GM21423 (cell line): Measurements from ENCODE around the gene PTPN3.
"Not testable (repeated sequence)": the region's sequence is repeated elsewhere in the genome, so short reads cannot be mapped to it uniquely, and the experiment has no call there.

Source experiments
- ATAC-seq: cut with Tn5 transposase; IDR thresholded peaks from one replicate; pipeline ENCODE4 v1.9.1; 2021; ENCODE audit warnings: mild to moderate bottlenecking, moderate library complexity; ENCODE audit not compliant: unreplicated experiment

PTPN3 gene

DNA sequence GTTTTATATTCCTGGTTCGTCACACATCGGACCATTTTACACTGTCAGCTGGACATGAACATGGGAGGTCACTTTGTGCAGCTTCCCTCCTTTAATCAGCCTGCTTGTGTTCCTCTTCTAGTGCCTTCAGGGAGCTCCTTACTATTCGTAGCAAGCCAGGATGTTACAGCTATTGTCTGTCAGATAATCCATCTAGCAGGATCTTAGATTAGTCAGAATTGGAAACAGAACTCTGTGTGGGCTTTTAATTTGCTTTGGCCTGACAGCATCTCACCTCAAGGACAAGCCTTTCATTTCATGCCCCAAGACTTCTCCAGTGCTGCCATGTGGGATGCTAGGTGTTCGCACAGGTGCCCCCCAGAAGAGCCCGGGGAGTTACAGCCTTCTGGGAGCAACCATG is 147.1 kb downstream of the PTPN3 start:
- no peak for ATAC-seq

DNA sequence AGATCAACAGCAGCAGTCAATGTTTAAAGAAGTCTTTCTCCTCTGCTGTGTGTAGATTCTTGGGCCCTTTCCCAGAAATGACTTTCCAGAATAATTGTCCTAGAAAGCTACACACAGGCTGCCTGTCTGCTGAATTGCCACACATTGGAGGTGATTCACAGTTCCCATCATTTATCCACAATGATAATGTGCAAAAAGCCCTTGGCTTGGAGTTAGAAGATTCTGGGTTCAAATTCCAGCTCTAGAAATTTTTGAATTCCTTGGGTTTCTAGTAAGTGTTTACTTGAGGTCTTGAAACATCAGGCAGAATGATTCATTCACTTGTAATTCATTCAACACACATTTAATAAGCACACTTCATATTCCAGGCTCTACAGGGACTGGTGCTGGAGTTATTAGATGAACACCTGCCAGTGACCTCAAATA is 148.7 kb downstream of the PTPN3 start:
- ATAC-seq: no peak

DNA sequence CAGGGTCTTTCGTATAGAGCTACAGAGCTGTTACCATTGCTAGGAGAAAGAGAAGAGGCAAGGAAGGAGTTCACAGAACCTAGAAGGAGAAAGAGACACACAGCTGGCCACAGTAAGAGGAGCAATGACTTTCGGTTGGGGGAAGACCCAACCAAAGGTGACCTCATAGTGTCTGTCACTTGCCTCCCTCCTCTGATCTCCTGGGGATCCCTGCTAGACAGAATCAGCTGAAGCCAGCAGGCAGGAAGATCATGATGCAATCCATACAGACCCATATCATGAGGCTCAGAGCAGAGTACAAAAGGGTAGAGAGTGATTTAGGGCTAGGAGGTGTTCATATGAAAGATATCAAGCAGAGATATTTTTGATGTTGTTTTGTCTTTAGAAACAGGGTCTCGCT is 151.2 kb downstream of the PTPN3 start:
- ATAC-seq: no peak

DNA sequence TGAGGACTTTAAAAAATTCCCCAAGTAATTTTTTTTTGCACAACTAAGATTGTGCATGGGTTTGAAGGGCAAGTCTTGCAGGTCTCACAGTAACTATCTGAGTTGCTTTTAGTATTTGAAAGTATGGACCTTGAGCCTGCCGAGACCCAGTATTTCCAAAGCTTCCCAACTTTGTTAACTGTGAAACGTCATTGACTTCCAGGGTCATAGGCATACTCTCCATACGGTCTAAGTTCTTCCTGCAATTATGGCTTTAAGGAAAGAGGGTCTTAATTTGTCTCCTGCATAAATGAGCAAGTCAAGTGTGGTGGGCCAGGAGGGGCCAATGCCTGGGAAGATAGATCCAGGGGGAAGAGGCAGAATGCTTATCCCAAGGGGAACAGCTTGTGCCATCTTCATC is 153.2 kb downstream of the PTPN3 start:
- no peak for ATAC-seq

DNA sequence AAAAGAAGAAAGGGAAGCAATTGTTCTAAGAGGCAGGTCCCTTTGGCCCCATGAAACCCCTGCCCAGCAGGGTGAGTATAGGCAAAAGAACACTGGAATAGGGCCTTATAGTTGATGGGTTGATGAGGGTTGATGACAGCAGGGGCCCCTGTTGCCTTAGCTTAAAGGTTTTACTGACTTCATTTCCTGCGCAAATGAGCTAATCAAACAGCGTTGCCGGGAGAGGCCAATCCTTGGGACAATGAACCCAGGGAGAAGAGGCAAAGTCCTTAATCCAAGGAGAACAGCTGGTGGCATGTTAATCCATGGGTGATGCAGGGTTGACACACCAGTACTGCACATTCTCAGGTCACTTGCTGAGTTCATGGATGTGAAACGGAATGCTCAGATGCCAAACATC is 155.2 kb downstream of the PTPN3 start:
- no peak for ATAC-seq

DNA sequence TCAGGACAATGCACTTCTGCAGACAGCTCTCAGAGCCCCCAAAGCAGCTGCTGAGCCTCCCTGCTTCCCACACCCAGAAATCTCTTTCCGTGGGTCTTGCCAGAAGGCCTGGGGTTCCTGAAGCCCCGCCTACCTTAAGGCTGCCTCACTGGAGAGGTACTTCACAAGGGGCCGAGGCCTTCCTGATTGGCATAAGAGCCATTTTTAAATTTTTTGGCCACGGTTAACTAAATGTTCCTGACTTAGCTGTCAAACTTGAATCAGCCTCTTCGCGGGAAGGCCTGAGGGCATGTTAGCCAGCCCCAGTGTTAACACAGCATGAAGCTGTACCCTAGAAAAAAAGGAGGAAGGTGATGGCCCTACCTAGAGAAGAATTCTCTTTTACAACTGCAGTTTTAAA is 156.5 kb downstream of the PTPN3 start:
- no peak for ATAC-seq

DNA sequence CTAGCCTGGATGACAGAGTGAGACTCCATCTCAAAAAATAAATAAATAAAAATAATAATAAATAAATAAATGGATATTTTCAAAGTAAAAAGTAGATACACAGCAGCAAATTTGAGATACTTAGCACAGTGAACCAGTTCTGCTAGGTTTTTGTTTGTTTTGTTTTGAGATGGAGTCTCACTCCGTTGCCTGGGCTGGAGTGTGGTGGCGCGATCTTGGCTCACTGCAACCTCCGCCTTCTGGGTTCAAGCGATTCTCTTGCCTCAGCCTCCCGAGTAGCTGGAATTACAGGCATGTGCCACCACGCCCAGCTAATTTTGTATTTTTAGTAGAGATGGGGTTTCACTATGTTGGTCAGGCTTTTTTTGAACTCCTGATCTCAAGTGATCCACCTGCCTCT is 157.1 kb downstream of the PTPN3 start:
- ATAC-seq: not testable (repeated sequence)

DNA sequence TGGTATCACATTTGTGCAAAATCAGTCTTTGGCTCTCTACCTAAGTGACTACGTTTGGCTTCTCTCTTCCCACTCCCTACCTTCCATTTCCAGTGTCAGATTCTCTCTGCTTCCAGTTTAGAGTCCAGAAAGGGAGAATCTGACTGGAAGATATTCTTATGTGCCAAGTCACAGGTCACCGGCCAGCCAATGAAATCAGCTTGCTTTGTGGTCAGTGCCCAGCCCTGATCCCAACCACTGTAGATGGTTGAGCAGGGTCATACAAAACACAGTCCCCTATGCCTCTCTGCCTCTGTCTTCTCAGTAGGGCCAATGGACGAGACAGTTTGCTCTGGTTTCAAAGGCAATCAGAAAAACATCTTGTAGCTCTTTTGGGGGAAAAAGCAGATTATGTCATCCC is 161.7 kb downstream of the PTPN3 start:
- ATAC-seq: no peak

DNA sequence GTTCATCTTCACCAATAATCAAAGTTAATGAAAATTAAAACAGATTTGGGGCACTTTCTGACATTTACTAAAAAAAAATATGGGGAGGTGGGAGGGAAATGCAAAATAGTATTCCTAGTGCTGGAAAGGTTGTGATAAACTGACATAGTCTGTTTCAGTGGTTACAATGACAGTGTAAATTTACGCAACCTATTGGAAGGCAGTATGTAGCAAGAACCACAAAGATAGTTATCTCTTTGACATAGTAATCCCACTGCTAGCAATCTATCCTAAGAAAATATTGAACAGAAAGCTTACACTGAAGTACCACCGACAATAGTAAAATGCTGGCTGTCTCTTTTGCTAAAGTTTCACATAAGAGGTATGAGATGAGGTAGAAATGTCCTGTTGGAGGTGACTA is 162.2 kb downstream of the PTPN3 start:
- no peak for ATAC-seq

DNA sequence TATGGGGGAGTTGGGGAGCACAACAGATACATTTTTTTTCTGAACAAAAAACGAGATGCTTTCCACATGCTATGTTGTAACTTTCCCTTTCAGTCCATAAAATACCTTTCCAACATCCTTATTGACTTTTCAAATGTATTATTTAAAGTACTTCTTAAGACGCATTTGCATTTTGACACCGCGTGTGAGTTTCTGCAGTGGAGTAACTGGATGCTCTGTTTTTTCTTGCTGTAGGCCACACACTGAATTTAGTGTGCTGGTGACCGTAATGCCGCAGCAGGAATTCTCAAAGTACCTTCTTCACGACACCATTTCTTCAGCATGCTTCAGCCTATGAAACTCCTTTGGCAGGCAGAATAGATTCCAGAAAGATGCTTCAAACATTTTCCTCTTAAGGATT is 163.0 kb downstream of the PTPN3 start:
- no peak for ATAC-seq

DNA sequence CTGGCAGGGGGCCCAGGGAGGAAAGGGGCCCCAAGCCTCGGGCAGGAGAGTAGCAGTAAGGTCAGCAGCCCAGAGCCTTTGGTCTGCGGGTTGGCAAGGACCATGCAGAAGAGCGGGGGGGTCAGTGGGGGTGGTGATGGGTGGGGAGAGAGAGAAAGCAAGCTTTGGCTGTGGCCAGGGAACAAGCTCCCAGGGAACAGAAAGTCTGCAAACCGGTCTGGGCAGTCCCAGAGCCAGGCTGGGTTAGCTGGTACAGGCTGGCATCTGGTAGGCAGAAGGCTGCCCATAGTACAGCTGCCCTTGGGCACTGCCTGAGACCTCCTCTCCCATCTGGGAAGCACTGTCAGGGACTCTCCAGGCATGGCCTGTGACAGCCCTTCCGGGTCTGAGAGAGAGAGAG is 166.8 kb downstream of the PTPN3 start:
- no peak for ATAC-seq

DNA sequence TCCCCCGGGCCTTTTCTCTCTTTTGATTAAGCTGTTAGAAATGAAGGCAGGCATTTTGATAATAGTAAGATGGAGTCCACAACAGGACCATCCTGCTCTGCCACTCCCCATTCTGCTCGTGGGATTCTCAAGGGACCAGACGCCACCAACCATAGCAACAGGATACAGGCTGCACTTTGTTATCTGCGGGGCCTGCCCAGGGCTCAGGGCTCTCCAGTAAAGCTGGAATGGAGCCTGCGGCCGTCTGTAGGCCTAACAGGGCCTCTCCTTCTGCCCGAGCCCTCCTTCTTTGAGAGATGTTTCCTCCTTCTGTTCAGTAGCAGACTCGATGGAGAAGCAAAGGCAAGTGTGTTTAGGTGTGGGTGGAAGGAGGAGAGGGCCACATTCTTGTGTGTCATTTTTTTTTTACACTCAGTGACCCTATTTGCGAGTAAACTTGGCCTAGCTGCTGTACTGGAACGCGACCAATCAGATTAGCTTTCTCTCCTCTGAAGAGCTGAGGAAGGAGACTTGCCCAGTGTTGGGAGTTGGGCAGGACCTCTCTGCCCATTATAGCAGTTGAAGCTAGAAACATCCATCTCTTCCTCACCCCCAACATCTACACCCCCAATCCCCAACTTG is 168.4 kb downstream of the PTPN3 start:
- no peak for ATAC-seq

DNA sequence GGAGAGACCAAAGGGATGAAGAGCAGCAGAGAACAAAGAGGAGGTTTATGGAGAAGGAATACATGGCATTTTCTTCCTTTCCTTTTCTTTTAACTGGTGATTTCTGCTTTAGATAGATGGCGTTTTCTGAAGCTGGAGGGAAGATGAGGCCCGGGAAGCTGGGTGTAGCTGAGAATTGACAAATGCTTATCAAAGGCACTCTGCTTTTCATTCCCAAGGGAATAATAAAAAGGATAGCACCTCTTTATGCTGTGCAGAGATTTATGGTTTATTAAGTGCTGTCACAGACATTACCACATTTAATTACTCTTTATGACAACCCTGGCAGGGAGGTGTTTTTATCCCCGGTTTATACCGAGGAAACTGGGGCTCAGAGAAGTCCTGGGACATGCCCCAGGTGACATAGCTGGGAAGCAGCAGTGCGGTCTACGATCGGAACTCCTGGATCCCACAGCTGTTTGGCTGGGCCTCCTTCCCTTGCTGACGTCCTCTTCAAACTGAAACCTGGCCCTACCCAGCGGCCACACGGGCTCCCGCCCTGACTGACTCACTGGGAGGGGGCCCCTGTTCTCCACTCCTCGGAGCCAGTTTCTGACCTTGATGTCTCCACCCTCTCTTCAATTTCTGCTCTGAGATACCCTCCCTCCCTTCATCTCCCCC is 169.0 kb downstream of the PTPN3 start:
- no peak for ATAC-seq
